Activated T-helper 1 cell treated with anti-CD3 and anti-CD28 coated beads, Interleukin-2, amount 50 U/mL, for 16 hours (primary cell): ENCODE results near the gene PLCB1.
"Not testable (repeated sequence)": the region's sequence is repeated elsewhere in the genome, so short reads cannot be mapped to it uniquely, and the experiment has no call there.

Experiments
- DNase-seq, 2 donors: peaks; one replicate each; pipeline ENCODE4 v3.0.0-alpha.2; 2020; ENCODE audit warnings: low read depth in 1 of 2, low spot score in 1 of 2

PLCB1 gene

GRCh38 chr20:8640461-8640860 lies 508.4 kb downstream of the PLCB1 start:
- DNase-seq, result no peak

- no peak for DNase-seq
Measured at GRCh38 chr20:8642247-8642646, 510.2 kb downstream of the PLCB1 start.

GRCh38 chr20:8644468-8644867 lies 512.4 kb downstream of the PLCB1 start:
- DNase-seq, result not testable (repeated sequence)

- no peak for DNase-seq
Measured at GRCh38 chr20:8645326-8645725, 513.3 kb downstream of the PLCB1 start.

GRCh38 chr20:8646033-8646441 lies 514.0 kb downstream of the PLCB1 start:
- no peak for DNase-seq

GRCh38 chr20:8646716-8647115 lies 514.6 kb downstream of the PLCB1 start:
- no peak for DNase-seq

- no peak for DNase-seq
Measured at GRCh38 chr20:8647961-8648441, 515.9 kb downstream of the PLCB1 start.

- DNase-seq, result no peak
Measured at GRCh38 chr20:8648466-8648865, 516.4 kb downstream of the PLCB1 start.

- DNase-seq, result no peak
Measured at GRCh38 chr20:8652396-8652795, 520.3 kb downstream of the PLCB1 start.

GRCh38 chr20:8654486-8654885 lies 522.4 kb downstream of the PLCB1 start:
- DNase-seq, result no peak

GRCh38 chr20:8656335-8656734 lies 524.3 kb downstream of the PLCB1 start:
- no peak for DNase-seq

GRCh38 chr20:8657664-8658063 lies 525.6 kb downstream of the PLCB1 start:
- DNase-seq, result no peak

GRCh38 chr20:8658103-8658502 lies 526.0 kb downstream of the PLCB1 start:
- no peak for DNase-seq

GRCh38 chr20:8661229-8661952 lies 529.3 kb downstream of the PLCB1 start:
- no peak for DNase-seq

- DNase-seq, result no peak
Measured at GRCh38 chr20:8662433-8662954, 530.4 kb downstream of the PLCB1 start.

GRCh38 chr20:8663424-8663823 lies 531.4 kb downstream of the PLCB1 start:
- no peak for DNase-seq

- DNase-seq, result no peak
Measured at GRCh38 chr20:8664778-8665177, 532.7 kb downstream of the PLCB1 start.

GRCh38 chr20:8667306-8667705 lies 535.2 kb downstream of the PLCB1 start:
- DNase-seq, result no peak

- no peak for DNase-seq
Measured at GRCh38 chr20:8670207-8670892, 538.3 kb downstream of the PLCB1 start.

GRCh38 chr20:8670893-8671215 lies 538.8 kb downstream of the PLCB1 start:
- DNase-seq, result no peak

- no peak for DNase-seq
Measured at GRCh38 chr20:8671370-8671961, 539.4 kb downstream of the PLCB1 start.

- no peak for DNase-seq
Measured at GRCh38 chr20:8673116-8673515, 541.0 kb downstream of the PLCB1 start.
